Measurements from ENCODE around the gene RNF180. TPM values are rescaled to one million over a fixed set of nuclear protein-coding genes. Genes with fewer than 3 reads are reported as not detected.

RNF180 gene
- total RNA-seq, 1 experiment from 2014 or later: 2.7 TPM

GRCh38 chr5:64149268-64149667, 16.4 kb upstream of the RNF180 start (continued):
- no peak for TF ChIP-seq ZNF532 (CRISPR knock-in tag; IDR thresholded peaks at IDR 0.05; ENCODE audit: borderline replicate concordance)

GRCh38 chr5:64149857-64150521, 15.7 kb upstream of the RNF180 start:
- DNase-seq (ENCODE audit: low spot score) (no peak), ATAC-seq (no peak)
- ChIA-PET CTCF (interaction anchor here (0.5 kb wide), 1 partner anchor 1215 kb away, joined by 4 read pairs; no protein-coding TSS in a partner anchor), POLR2A (no interaction called here)
- no peak for TF ChIP-seq ATF1 (CRISPR knock-in tag; IDR thresholded peaks at IDR 0.05)
- Mint-ChIP-seq H3K27me3 (ENCODE audit: low read depth) (no peaks in the 10 kb centered on the region), H3K27ac (no peak overlapping the region), H3K4me3 (no peak overlapping the region), H3K9me3 (peaks cover 34% of the 10 kb centered on the region), H3K36me3 (peaks cover 12% of the 10 kb centered on the region), H3K4me1 (peaks cover 13% of the 10 kb centered on the region)

GRCh38 chr5:64156261-64156660, 9.4 kb upstream of the RNF180 start:
- peaks cover 12% of the 10 kb centered on the region for H3K36me3 Mint-ChIP-seq
- peaks cover 23% of the 10 kb centered on the region for H3K9me3 Mint-ChIP-seq
- no peaks in the 10 kb centered on the region for H3K27me3 Mint-ChIP-seq (ENCODE audit: low read depth)
- H3K4me1 Mint-ChIP-seq: peaks cover 13% of the 10 kb centered on the region
- ATAC-seq: no peak
- POLR2A ChIA-PET: no interaction called here
- no peak overlapping the region for H3K4me3 Mint-ChIP-seq
- no peak overlapping the region for H3K27ac Mint-ChIP-seq
- CTCF ChIA-PET: no interaction called here
- no peak for DNase-seq (ENCODE audit: low spot score)
- no peak for TF ChIP-seq ZNF425 (CRISPR knock-in tag; conservative IDR thresholded peaks at IDR 0.05)
- TF ChIP-seq ERG (CRISPR knock-in tag; IDR thresholded peaks at IDR 0.05): no peak
- no peak for TF ChIP-seq PRDM15 (CRISPR knock-in tag; IDR thresholded peaks at IDR 0.05)
- TF ChIP-seq GRHL2 (CRISPR knock-in tag; IDR thresholded peaks at IDR 0.05; ENCODE audit: insufficient replicate concordance, severe bottlenecking): no peak
- TF ChIP-seq TP53 (CRISPR knock-in tag; IDR thresholded peaks at IDR 0.05): no peak
- TF ChIP-seq ATF6 (CRISPR knock-in tag; IDR thresholded peaks at IDR 0.05): no peak
- no peak for TF ChIP-seq GTF2I (CRISPR knock-in tag; conservative IDR thresholded peaks at IDR 0.05)
- no peak for TF ChIP-seq USF2 (CRISPR knock-in tag; IDR thresholded peaks at IDR 0.05)
- no peak for TF ChIP-seq E2F4 (CRISPR knock-in tag; IDR thresholded peaks at IDR 0.05; ENCODE audit: borderline replicate concordance, low read depth)
- TF ChIP-seq ZNF121 (CRISPR knock-in tag; IDR thresholded peaks at IDR 0.05): no peak
- no peak for TF ChIP-seq FOXK1 (CRISPR knock-in tag; IDR thresholded peaks at IDR 0.05)
- TF ChIP-seq ATF3 (CRISPR knock-in tag; conservative IDR thresholded peaks at IDR 0.05): no peak
- no peak for TF ChIP-seq ETV6 (CRISPR knock-in tag; IDR thresholded peaks at IDR 0.05)
- no peak for TF ChIP-seq ELF4 (CRISPR knock-in tag; IDR thresholded peaks at IDR 0.05; ENCODE audit: low read depth)

Data from WTC11 (cell line).